ENCODE data around the gene ERI2.
"Not testable (repeated sequence)": the region's sequence is repeated elsewhere in the genome, so short reads cannot be mapped to it uniquely, and the experiment has no call there.

ERI2 gene

GRCh38 chr16:20764448-20764847, 41.8 kb downstream of the ERI2 start:
- not testable (repeated sequence) for DNase-seq

- no peak for DNase-seq
Measured at GRCh38 chr16:20763461-20764232, 42.6 kb downstream of the ERI2 start, which contains the start of gene ACSM3. Gene ACSM3 (plus strand): TSS chr16:20764014. CDS start chr16:20770035, 6,021 bp downstream.

- no peak for DNase-seq
Measured at GRCh38 chr16:20762404-20763123, 43.7 kb downstream of the ERI2 start.

GRCh38 chr16:20761175-20761574, 45.1 kb downstream of the ERI2 start:
- no peak for DNase-seq

- no peak for DNase-seq
Measured at GRCh38 chr16:20760346-20760745, 45.9 kb downstream of the ERI2 start.

GRCh38 chr16:20755799-20756198, 50.5 kb downstream of the ERI2 start:
- DNase-seq = not testable (repeated sequence)

GRCh38 chr16:20755238-20755637, 51.0 kb downstream of the ERI2 start:
- DNase-seq = no peak

GRCh38 chr16:20753727-20754126, 52.5 kb downstream of the ERI2 start:
- no peak for DNase-seq

GRCh38 chr16:20750558-20750957, 55.7 kb downstream of the ERI2 start:
- no peak for DNase-seq

GRCh38 chr16:20749474-20749873, 56.8 kb downstream of the ERI2 start:
- no peak for DNase-seq

- no peak for DNase-seq
Measured at GRCh38 chr16:20747030-20747816, 59.0 kb downstream of the ERI2 start.

GRCh38 chr16:20746461-20746860, 59.8 kb downstream of the ERI2 start:
- DNase-seq = no peak
